ENCODE results near the gene SEC62. TPM values are rescaled to one million over a fixed set of nuclear protein-coding genes. Genes with fewer than 3 reads are reported as not detected.
A peak's percentile ranks its signal among the peaks of the same experiment; 100 is the strongest.

SEC62 gene
- total and polyA plus RNA-seq, 7 donors: 38.1 to 78.2 (median 68.8) TPM

DNA sequence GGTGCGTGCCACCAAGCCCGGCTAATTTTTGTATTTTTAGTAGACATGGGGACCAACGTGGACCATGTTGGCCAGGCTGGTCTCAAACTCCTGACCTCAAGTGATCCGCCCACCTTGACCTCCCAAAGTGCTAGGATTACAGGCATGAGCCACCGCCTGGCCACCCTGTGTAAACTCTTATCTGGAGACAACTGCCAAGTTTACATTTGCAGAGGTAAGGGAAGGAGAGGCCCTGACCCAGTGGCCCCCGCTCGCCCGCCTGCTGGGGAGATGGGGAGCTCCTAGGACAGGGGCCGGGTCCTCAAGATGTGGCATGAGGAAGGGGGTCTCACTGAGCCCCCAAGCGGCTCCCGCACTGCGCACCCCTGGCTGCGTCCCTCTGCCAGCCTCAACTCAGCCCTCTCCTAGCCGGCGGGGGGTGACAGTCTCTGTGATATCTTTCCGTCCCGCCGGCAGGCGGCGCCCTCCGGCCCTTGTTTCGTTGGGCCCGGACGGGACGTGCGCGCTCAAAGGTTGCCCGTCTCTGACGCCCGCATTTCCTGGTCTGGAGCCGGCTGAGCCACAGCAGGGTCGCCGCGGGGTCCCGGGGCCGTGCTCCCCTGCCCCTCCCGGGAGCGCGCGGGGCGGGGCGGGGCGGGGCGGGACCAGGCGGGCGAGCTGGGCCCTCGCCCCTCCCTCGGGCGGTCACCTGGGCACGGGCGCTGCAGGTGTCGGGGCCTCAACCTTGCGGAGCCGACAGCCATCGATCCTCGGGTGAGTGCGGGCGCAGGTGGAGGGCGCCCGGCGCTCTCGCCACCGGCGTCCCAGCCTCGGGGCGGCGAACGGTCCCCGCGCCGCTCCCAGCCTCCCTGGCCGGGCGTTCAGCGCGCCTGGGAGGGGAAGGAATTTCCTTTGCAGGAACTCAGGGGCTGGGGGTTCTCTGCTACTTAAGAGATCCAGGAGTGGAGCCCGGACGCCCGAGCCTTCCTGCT lies 71.1 kb downstream of the SEC62 start, which contains the start of gene GPR160:
GPR160 (plus strand) TSS at position 533 of the 971 bp plus-strand sequence. CDS start 45,978 bp downstream, outside the sequence.
- Histone ChIP-seq H3K36me3 (ENCODE audit: insufficient read depth in 1 of 2, low read depth in 1 of 2) (no peaks in the 10 kb centered on the region), H3K27ac (no peak within 1 kb of the TSS), H3K27me3 (ENCODE audit: insufficient read depth in 3 of 3, low read length in 2 of 3) (peaks cover 0 to 57% (median 13%) of the 10 kb centered on the region in 3 donors), H3K4me3 (peak within 1 kb of the TSS; percentile 70), H3K4me1 (no peaks in the 10 kb centered on the region), H3K9me3 (no peaks in the 10 kb centered on the region)
- ATAC-seq: peak; percentile 25 to 69 (median 59)
- TF ChIP-seq CTCF (IDR thresholded peaks at IDR 0.05): peak; percentile 51
- intact Hi-C loops (cut with DNase I): no loop called here
- WGBS, 3 donors: 5 to 8% (median 7%) methylated on average over 46 to 78 of the region's 78 CpGs
- DNase-seq: peak; percentile 69 to 80

- no peak for TF ChIP-seq CTCF (IDR thresholded peaks at IDR 0.05)
- H3K9me3 ChIP-seq: no peaks in the 10 kb centered on the region
- 6 to 10% (median 6%) methylated on average over 48 to 51 of the region's 51 CpGs for WGBS, 3 donors
- no peak overlapping the region for H3K27ac ChIP-seq
- peaks cover 0 to 57% (median 18%) of the 10 kb centered on the region in 3 donors for H3K27me3 ChIP-seq (ENCODE audit: insufficient read depth in 3 of 3, low read length in 2 of 3)
- ATAC-seq (no peak), DNase-seq (no peak)
- no peaks in the 10 kb centered on the region for H3K36me3 ChIP-seq (ENCODE audit: insufficient read depth in 1 of 2, low read depth in 1 of 2)
- no peaks in the 10 kb centered on the region for H3K4me1 ChIP-seq
- H3K4me3 ChIP-seq: peak overlapping the region; percentile 70
- intact Hi-C loops (cut with DNase I): no loop called here
Measured at GRCh38 chr3:170038434-170039110, 72.0 kb downstream of the SEC62 start.

DNA sequence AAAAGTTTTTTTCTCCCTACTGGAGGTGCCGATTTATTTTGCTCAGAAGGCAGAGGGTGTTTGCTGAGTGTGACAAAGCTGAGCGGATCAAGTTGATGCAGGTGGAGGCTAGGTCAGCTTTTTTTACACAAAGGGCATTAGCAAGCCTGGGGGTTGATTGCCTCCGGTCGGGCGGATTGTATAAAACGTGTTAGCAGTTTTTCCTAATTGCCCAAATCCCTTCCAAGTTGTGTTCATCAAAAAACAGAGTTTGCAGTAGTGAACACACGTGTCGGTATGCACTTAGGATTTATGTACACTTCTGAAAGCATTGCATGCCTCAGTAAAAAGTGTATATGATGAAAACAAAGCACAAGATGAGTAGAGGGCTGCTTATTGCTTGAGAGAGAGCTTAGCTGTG lies 73.8 kb downstream of the SEC62 start:
- peaks cover 0 to 57% (median 18%) of the 10 kb centered on the region in 3 donors for H3K27me3 ChIP-seq (ENCODE audit: insufficient read depth in 3 of 3, low read length in 2 of 3)
- H3K4me1 ChIP-seq: no peaks in the 10 kb centered on the region
- no peak for DNase-seq
- ATAC-seq: no peak
- WGBS, 3 donors: 17 to 26% (median 24%) methylated on average over 8 of the region's 8 CpGs
- intact Hi-C loops (cut with DNase I): no loop called here
- no peak overlapping the region for H3K27ac ChIP-seq
- H3K4me3 ChIP-seq: no peak overlapping the region
- H3K36me3 ChIP-seq (ENCODE audit: insufficient read depth in 1 of 2, low read depth in 1 of 2): no peaks in the 10 kb centered on the region
- no peaks in the 10 kb centered on the region for H3K9me3 ChIP-seq
- no peak for TF ChIP-seq CTCF (IDR thresholded peaks at IDR 0.05)

- peaks cover 0 to 33% (median 8%) of the 10 kb centered on the region in 3 donors for H3K27me3 ChIP-seq (ENCODE audit: insufficient read depth in 3 of 3, low read length in 2 of 3)
- TF ChIP-seq CTCF (IDR thresholded peaks at IDR 0.05): no peak
- H3K4me3 ChIP-seq: no peak overlapping the region
- no peaks in the 10 kb centered on the region for H3K36me3 ChIP-seq (ENCODE audit: insufficient read depth in 1 of 2, low read depth in 1 of 2)
- ATAC-seq (no peak), DNase-seq (no peak)
- H3K9me3 ChIP-seq: no peaks in the 10 kb centered on the region
- no peaks in the 10 kb centered on the region for H3K4me1 ChIP-seq
- intact Hi-C loops (cut with DNase I): no loop called here
- no peak overlapping the region for H3K27ac ChIP-seq
- 41 to 44% (median 41%) methylated on average over 7 of the region's 7 CpGs for WGBS, 3 donors
Measured at GRCh38 chr3:170043506-170043905, 76.9 kb downstream of the SEC62 start.
